GM13976 (cell line): ENCODE measurements around the gene NPIPB8.
"Not testable (repeated sequence)": the region's sequence is repeated elsewhere in the genome, so short reads cannot be mapped to it uniquely, and the experiment has no call there.

ENCODE experiments used
- DNase-seq: peaks from one replicate; pipeline ENCODE4 v3.0.0; 2012; ENCODE audit warnings: low spot score
- in situ Hi-C: fragments of 300-500 bp; cut with MboI; formaldehyde crosslinking; loops from one replicate; pipeline ENCODE4 v1.12.0; 2022; ENCODE audit warnings: low sequenced_read_pairs, mixed read lengths, inconsistent platforms; ENCODE audit not compliant: unreplicated experiment
- TF ChIP-seq, protein P1 (sequence below): IDR thresholded peaks from 2 replicates; pipeline ENCODE4 v1.5.1; 2012; ENCODE audit warnings: borderline replicate concordance, mild to moderate bottlenecking; ENCODE audit not compliant: insufficient read depth; ENCODE audit errors: extremely low read depth, missing control alignments, control extremely low read depth

NPIPB8 gene

DNA sequence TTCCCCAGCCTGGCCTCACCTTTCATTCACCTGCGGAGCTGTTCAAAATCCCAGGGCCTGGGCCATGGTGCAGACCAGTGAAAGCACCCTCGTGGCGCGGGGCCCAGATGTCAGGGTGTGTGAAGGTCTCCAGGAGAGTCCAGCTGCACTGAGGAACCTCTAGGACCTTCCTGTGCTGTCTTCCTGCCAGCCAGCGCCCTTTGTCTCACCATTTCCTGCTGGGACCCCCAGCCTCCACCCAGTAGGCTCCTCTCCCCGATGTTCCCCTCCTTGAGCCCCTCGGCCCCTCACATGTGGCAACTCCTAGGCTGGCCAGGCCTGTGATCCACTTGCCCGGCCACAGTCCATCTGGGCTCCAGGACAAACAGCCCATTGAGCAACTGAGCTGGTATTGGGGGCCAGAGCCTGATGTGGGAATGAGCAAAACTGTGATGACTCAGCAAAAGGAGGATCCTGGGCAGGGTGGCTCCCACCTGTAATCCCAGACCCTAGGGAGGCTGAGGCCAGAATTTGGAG is 41.7 kb upstream of the NPIPB8 start:
- in situ Hi-C loops = no loop called here
- TF ChIP-seq, protein P1, sequence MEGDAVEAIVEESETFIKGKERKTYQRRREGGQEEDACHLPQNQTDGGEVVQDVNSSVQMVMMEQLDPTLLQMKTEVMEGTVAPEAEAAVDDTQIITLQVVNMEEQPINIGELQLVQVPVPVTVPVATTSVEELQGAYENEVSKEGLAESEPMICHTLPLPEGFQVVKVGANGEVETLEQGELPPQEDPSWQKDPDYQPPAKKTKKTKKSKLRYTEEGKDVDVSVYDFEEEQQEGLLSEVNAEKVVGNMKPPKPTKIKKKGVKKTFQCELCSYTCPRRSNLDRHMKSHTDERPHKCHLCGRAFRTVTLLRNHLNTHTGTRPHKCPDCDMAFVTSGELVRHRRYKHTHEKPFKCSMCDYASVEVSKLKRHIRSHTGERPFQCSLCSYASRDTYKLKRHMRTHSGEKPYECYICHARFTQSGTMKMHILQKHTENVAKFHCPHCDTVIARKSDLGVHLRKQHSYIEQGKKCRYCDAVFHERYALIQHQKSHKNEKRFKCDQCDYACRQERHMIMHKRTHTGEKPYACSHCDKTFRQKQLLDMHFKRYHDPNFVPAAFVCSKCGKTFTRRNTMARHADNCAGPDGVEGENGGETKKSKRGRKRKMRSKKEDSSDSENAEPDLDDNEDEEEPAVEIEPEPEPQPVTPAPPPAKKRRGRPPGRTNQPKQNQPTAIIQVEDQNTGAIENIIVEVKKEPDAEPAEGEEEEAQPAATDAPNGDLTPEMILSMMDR = no peak
- DNase-seq = no peak

DNA sequence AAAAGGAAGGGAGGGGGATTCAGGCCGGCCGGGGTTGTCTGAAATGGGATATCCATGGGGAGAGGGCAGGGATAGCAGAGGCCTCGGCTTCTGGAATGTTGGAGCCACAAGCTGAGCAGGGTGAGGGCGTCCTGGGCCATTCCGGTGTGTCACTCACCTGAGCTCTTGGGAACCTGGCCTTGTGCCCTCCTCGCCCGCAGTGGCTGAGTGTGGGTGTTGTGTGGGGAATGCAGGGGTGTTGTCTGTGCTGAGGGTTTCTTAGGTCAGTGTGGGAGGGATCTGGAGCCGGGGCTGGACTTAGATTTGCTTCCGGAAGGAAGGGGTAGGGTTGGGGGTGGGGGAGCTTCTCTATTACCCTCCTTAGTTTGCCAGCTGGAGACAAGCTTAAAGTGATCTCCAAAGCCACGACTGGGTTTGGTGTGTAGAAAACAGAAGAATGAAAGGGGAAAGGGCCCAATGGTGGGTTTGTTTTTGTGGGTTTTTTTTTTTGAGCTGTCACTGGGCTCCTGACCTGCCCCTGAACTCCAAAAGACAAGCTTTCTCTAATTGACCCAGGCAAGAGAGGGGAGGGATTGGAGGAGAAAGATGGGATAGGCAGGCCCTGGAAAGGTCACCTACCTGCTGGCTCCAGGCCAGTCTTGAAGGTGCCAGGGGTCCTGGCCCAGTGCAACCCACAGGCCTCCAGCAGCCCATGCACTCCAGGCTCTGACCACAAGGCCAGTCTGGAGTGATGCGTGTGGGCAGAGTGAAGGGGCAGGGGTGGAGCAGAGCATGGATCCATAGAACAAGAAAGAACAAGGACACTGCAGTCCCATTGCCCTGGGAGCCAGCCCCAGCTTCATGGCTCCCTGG is 40.8 kb upstream of the NPIPB8 start, which contains the start of gene SULT1A2:
Gene SULT1A2 (minus strand): TSS at position 211 of the 852 bp plus-strand sequence. CDS start 1,120 bp downstream, outside the sequence.
- TF ChIP-seq, protein P1 = no peak
- in situ Hi-C loops = no loop called here
- DNase-seq = no peak

DNA sequence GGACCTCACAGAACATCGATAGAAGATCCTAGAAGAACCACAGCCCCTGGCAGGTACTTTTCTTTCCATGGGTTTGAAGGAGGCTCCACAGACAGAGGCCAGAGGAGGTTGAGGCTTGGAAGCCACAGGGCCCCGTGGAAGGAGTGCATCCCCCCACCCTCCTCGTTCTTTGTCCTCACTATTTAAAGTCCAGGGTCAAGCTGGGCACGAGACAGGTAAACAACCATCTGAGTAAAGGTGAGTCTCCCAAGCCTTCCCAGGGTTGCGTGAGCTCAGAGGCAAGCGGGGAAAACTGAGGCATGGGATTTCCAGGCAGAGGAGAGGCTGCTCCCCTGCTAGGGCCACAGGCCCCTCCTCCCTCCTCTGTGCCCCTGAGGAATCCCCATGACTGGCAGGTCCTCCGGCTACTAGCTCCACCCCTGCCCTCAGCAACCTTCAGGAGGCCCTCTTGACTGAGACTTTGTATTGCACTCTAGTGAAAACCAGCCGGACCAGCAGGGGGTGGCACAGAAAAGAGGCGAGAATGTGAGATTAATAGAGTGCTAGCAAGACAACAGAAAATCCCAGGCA is 40.1 kb upstream of the NPIPB8 start:
- TF ChIP-seq, protein P1 = no peak
- no peak for DNase-seq
- in situ Hi-C loops = no loop called here

DNA sequence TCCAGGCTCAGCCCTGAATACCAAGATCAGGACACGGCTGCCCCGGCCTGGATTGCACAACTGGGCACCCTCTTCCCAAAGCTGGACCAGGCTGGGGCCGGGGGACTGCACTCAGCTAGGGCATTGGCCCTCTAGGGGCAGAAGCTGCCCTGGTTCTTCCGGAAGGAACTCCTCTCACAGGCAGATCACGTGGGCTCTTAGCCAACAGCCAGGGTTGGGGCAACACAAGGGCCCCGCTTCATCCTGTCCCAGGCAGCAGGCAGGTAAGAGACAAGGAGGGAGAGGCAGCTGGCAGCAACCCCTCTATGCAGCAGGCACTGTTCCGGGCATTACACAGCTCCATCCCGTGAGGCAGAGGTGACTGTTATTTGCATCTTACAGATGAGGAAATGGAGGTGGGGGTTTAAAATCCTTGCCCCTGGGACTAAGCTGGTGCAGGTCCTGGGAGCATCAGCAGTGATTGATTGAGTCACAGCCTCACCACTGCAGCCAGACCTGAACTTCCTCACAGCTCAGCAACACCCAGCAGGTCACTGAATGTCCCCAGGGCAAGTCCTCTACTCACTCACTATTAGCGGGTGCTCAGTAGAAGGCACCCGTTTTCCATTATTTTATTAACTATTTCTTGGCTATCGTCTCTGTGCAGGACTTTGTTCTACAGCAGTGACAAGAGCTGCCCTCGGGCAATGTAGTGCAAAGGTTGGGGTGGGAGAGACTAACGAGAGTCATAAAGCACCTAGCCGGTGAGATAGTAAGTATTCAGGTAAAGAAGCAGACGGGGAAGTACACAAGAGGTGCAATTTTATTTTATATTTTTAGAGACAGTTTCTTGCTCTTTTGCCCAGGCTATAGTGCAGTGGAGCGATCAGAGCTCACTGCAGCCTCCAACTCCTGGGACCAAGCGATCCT is 38.2 kb upstream of the NPIPB8 start:
- in situ Hi-C loops, DNase-seq: not testable (repeated sequence)

DNA sequence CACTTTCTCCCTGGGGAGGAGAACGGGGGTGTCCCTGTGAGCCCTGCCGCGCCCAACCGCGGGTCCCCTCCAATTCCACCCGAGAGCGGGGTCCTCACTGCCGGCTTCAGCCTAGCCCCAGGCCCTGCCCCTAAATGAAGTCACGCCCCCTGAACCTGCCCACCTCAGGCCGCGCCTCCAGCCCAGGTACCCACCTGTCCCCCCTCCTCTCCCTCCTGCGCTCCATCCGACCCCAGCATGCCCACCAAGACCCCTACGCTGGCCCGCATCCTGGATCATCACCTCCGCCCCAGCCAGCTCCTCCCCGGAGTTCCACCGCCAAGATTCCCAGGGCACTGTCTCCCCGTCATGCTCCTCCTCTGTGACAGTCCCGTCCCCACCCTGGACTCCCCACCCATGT is 36.9 kb upstream of the NPIPB8 start:
- in situ Hi-C loops, DNase-seq: not testable (repeated sequence)

DNA sequence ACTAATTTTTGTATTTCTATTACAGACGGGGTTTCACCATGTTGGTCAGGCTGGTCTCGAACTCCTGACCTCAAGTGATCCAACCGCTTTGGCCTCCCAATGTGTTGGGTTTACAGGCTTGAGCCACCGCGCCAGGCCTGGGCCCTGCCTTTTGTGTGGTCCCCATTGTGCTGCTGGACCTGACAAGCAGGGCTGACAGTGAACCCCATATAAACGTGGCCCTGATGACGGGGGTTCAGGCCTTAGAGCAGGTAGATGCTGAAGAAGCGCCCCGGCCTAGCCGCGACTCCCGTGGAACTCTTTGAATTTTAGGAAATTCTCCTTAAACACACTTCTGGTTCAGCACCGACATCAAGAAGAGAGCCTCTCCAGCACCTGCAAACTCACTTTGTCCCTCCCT is 36.3 kb upstream of the NPIPB8 start:
- DNase-seq, in situ Hi-C loops: not testable (repeated sequence)

DNA sequence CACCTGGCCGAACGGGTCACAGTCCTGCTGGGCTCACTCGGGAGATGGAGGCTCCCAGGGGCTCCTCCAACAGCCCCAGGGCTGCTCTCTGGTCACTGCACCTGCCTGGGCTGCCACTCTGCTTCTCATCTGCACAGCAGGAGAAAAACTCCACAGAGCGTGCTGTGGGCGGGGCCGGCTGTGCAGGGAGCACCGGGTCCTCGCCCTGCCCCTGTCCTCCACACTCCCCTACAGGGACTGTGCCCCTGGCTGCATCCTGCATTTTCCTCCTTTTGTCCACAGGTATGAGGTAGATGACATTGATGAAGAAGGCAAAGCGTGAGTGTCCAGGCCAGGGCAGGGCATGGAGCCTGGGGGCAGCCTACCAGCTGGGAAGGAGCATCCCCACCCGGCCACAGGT is 35.8 kb upstream of the NPIPB8 start:
- DNase-seq, in situ Hi-C loops: not testable (repeated sequence)

DNA sequence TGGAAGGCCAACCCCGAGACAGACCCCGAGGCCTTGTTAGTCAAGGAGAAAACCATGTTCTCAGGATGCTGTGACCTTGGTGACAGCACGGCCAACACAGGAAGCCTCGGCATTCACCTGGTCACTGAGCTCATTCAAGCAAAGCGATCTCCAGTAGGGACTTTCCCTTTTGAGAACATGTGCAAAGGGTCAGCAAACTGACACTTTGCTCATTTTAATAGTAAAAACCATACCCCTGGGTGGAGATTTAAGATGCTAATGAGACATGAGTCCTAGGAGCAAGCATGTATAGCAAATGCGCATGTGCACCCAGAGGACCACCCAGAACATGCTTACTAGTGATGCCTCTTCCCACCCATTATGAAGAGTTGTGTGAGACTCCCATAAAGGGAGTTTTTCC is 35.3 kb upstream of the NPIPB8 start:
- in situ Hi-C loops = no loop called here
- DNase-seq = peak; percentile 73

More for the DNA sequence above, 35.3 kb upstream of the NPIPB8 start:
- TF ChIP-seq, protein P1 = no peak
